Measurements from ENCODE around the gene UNC5B.
"Not testable (repeated sequence)": the region's sequence is repeated elsewhere in the genome, so short reads cannot be mapped to it uniquely, and the experiment has no call there.

The UNC5B gene

DNA sequence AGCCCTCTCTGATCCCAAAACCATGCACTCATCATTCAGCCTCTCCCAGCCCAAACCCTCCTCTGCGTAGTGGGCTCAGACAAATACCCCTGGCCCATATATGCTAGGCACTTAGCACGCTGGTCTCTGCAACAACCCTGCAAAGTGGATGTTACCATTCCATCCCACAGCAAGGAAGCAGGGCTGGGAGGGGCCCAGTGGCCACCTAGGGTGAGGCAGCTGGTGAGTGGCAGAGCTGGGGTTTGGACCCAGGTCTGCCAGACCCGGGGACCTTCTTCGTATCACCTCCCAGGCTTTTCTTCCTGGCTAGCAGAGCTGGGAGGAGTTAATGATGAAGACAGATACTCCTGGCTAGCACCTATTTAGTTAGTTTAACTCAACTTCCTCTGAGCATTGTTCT, 73.6 kb downstream of the UNC5B start:
- DNase-seq = no peak

DNA sequence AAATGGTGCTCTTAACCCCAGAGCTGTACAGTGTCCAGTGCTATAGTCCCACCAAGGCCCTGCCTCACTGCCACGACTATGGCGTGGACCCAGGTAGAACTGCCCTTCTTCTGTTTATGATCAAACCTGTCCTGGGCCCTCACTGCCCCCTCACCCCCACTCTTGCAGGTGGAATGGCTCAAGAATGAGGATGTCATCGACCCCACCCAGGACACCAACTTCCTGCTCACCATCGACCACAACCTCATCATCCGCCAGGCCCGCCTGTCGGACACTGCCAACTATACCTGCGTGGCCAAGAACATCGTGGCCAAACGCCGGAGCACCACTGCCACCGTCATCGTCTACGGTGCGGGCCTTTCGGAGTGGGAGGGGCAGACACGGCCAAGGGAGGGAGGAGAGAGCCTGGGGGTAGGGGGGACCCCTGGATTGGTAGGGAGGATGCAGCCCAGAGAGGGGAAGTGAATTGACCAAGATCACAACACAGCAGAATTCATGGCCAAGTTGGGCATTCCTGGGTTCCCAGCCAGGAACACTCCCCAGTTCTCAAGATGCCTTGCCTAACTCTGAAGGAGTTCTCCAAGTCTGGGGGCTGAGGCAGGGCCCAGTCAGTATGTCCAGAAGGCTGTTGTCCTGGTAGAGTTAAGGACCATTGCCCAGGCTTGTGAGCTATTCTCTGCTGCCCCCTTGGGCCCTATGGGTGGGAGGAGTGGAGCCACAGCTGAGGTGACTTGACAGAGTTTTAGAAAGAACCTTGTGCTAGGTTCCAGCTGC, 74.3 kb downstream of the UNC5B start:
- no peak for DNase-seq

GRCh38 chr10:71287456-71287855, 75.1 kb downstream of the UNC5B start:
- DNase-seq = no peak

DNA sequence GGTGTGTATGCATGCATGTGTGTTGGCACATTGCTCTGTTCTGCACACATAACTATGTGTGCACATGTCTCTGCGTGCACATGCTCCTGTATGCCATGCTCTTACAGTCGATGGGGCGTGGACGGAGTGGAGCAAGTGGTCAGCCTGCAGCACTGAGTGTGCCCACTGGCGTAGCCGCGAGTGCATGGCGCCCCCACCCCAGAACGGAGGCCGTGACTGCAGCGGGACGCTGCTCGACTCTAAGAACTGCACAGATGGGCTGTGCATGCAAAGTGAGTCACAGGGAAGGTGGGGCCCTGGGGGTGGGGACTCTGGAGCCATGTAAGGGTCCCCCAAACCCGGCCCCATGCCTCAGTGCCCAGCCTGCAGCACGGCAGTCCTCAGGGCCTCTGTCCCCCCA, 76.1 kb downstream of the UNC5B start:
- no peak for DNase-seq

GRCh38 chr10:71289421-71290130, 77.2 kb downstream of the UNC5B start:
- no peak for DNase-seq

GRCh38 chr10:71290331-71290730, 78.0 kb downstream of the UNC5B start:
- no peak for DNase-seq

- DNase-seq = no peak
Measured at GRCh38 chr10:71290806-71291527, 78.6 kb downstream of the UNC5B start.

GRCh38 chr10:71291528-71291900, 79.1 kb downstream of the UNC5B start:
- no peak for DNase-seq

- no peak for DNase-seq
Measured at GRCh38 chr10:71292624-71293445, 80.5 kb downstream of the UNC5B start.

DNA sequence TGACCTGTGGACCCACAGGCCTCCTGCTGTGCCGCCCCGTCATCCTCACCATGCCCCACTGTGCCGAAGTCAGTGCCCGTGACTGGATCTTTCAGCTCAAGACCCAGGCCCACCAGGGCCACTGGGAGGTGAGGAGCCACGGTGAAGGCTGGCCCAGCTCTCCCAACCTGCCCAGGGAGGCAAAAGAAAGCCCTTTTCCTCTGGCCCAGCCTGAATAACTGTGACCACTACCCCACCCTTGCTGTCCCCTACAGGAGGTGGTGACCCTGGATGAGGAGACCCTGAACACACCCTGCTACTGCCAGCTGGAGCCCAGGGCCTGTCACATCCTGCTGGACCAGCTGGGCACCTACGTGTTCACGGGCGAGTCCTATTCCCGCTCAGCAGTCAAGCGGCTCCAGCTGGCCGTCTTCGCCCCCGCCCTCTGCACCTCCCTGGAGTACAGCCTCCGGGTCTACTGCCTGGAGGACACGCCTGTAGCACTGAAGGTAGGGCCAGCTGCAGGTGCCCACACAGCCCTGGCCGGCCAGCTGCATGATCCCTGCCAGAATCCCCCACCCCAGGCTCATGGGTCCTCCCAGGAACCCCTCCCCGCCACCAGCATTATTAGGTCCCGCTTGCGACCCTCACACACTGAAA, 81.2 kb downstream of the UNC5B start:
- DNase-seq = no peak

- DNase-seq = no peak
Measured at GRCh38 chr10:71294091-71294561, 81.8 kb downstream of the UNC5B start.

DNA sequence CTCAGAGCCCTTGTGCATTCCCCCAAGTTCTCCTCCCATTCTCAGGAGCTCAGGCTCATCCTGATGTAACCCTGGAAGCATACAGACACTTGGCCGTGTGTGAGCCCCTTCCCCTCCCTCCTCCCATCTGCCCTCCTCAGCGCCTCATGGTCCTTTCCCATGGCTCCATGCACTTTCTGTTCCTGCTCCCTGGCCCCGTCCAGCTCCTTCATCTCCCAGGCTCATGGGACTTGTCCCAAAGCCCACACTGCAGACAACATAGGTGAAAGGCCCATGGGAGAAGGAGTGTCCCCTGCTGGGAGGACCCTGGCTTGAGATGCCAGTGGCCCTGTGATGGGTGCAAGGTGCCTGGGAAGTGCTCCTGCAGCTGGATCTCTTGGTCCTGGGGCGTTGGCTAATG, 82.5 kb downstream of the UNC5B start:
- no peak for DNase-seq

DNA sequence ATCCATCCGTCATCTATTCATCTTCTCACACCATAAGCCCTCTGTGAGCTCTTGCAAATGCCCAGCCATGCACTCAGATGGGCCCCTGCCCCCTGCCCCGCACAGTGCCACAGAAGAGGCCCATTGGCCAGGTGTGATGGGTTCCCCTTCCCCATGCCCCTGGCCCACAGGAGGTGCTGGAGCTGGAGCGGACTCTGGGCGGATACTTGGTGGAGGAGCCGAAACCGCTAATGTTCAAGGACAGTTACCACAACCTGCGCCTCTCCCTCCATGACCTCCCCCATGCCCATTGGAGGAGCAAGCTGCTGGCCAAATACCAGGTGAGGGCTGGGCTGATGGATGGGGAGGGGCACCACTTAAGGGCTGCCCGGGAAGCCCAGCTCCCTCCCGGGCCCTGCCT, 83.3 kb downstream of the UNC5B start:
- no peak for DNase-seq

DNA sequence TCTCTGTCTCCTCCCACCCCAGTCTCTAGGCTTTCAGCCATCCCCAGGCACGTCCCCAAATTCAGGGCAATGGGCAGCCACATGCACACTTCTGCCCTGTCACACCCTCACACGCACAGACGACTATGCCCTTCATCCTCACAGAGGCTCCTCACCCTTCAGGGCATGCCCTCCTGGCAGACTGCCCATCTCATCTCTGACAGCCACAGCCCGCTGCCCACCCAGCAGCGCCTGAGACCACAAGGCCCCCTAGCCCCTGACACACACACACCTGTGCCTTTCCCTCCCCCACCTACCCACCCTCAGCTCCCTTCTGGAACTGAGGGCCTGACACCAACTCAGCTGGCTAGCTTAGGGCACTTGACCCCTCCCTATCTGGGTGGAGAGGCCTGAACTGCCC, 83.7 kb downstream of the UNC5B start:
- DNase-seq = no peak

GRCh38 chr10:71296811-71297210, 84.4 kb downstream of the UNC5B start:
- not testable (repeated sequence) for DNase-seq

GRCh38 chr10:71297343-71297742, 85.0 kb downstream of the UNC5B start:
- DNase-seq = no peak

DNA sequence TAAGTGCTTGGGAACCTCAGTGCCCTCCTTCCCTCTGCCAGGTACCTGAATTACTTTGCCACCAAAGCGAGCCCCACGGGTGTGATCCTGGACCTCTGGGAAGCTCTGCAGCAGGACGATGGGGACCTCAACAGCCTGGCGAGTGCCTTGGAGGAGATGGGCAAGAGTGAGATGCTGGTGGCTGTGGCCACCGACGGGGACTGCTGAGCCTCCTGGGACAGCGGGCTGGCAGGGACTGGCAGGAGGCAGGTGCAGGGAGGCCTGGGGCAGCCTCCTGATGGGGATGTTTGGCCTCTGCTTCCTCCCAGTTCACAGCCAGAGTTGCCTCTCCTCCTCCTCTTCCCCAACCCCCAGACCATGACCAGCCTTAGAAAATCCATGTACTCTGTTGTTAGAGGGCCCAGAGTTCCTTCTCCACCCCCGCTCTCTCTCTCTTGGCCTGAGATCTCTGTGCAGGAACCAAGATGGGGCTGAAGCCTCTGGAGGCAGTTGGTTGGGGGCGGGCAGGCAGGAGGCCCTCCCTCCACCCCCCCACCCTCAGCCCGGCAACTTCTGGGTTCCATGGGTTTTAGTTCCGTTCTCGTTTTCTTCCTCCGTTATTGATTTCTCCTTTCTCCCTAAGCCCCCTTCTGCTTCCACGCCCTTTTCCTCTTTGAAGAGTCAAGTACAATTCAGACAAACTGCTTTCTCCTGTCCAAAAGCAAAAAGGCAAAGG, 86.9 kb downstream of the UNC5B start:
- DNase-seq = no peak

GRCh38 chr10:71300555-71301370, 88.4 kb downstream of the UNC5B start:
- DNase-seq = no peak

DNA sequence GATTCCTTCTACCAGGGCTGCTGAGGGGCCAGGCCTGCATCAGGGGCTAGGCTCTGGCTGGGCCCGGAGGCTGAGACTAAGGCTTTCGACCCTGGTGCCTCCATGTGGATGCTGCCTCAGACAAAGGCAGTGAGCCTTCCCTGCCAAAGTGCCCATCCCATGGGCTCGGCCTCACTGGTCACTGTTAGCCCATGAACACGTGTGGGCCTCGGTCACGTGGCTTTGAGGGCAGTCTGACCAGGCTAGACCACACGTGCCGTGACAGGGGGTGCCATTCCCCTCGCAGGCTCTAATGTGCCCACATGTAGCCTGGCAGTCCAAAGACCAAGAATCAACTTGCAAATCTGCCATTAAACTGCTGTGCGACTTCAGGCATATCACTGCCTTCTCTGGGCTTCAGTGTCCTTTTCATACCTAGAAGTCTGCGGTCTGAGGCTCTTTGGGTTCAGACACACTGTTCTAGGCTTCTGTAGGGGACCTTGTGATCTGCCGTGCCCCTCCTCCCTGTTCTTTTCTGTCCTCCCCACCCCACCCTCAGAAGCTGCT, 89.1 kb downstream of the UNC5B start:
- no peak for DNase-seq

- DNase-seq = no peak
Measured at GRCh38 chr10:71302451-71302850, 90.1 kb downstream of the UNC5B start.

All from NK-92 treated with Interleukin-12 subunit alpha and Interleukin-12 subunit beta, amount 100 ng/mL, for 24 hours (cell line).